ENCODE measurements around the gene MRPS33. TPM values are rescaled to one million over a fixed set of nuclear protein-coding genes. Genes with fewer than 3 reads are reported as not detected.

Gene MRPS33
- total and polyA plus RNA-seq, 10 of the 15 experiments (the other 5 are each of a cell fraction or from before 2014, with no cell fraction given) = 48.4 to 372 (median 124) TPM

DNA sequence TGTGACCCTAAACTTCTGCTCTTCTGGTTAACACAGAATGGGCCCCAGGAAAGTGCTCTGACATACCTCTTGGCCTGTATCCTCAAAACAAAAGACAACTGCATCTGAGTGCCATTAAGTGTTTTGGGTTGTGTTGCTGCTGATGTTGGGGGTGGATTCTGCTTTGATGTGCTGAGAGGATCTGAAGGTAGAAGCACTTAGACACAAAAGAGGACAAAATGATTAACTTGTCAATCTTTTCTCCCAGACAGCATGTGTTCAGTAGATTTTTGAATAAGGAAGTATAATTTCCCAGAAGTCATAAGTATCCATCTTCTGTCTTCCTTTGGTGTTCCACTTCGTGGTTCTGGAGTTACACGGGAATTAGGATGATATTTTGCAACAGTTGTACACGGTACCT, 43.0 kb upstream of the MRPS33 start:
- ChIA-PET SMC1A (ENCODE audit: uncharacterized antibody, unreplicated experiment) (no interaction called here), CTCF (no interaction called here), RAD21 (ENCODE audit: unreplicated experiment) (no interaction called here), POLR2A (no interaction called here)
- ATAC-seq (no peak), FAIRE-seq (no peak), DNase-seq (ENCODE audit: low read depth, low spot score) (no peak)
- H3K79me2 ChIP-seq (ENCODE audit: control insufficient read depth, insufficient read depth, low read length) = no peaks in the 10 kb centered on the region
- H3K4me1 ChIP-seq (ENCODE audit: control insufficient read depth, insufficient read depth, low read length) = no peaks in the 10 kb centered on the region
- no peaks in the 10 kb centered on the region for H3K27me3 ChIP-seq (replicated peaks in 1 of 2; ENCODE audit: control insufficient read depth in 2 of 2, insufficient read depth in 2 of 2, low read length in 1 of 2)
- no peak overlapping the region for H3K27ac ChIP-seq (ENCODE audit: control insufficient read depth, insufficient read depth)
- WGBS (ENCODE audit: insufficient coverage, insufficient replicate concordance, low lambda C conversion rate, missing lambda C conversion rate) = 38% methylated on average over 3 of the region's 3 CpGs
- intact Hi-C loops (cut with micrococcal nuclease; ENCODE audit: unreplicated experiment) (no loop called here), in situ Hi-C loops (cut with MboI) (no loop called here)
- H3K36me3 ChIP-seq (ENCODE audit: control insufficient read depth in 2 of 2, insufficient read depth in 2 of 2, low read length in 1 of 2) = no peaks in the 10 kb centered on the region
- no TSS peak for BruUV-seq (replicated peaks)
- TF ChIP-seq TAF1 (IDR thresholded peaks at IDR 0.05; ENCODE audit: borderline replicate concordance, low read depth, low read length) (no peak), BHLHE40 (IDR thresholded peaks at IDR 0.05; ENCODE audit: borderline replicate concordance in 1 of 2, low read depth in 2 of 2, low read length in 1 of 2) (no peak), CBFB (IDR thresholded peaks at IDR 0.05; ENCODE audit: low read depth) (no peak), MXI1 (IDR thresholded peaks at IDR 0.05; ENCODE audit: low read depth, low read length) (no peak), DPF2 (IDR thresholded peaks at IDR 0.05) (no peak), TCF7 (IDR thresholded peaks at IDR 0.05; ENCODE audit: borderline replicate concordance) (no peak), ZNF24 (IDR thresholded peaks at IDR 0.05) (no peak), ASH2L (IDR thresholded peaks at IDR 0.05; ENCODE audit: borderline replicate concordance, low read depth) (no peak), EZH2 (IDR thresholded peaks at IDR 0.05; ENCODE audit: borderline replicate concordance, control insufficient read depth, low read depth, low read length) (no peak)
- TF ChIP-seq, protein P1, sequence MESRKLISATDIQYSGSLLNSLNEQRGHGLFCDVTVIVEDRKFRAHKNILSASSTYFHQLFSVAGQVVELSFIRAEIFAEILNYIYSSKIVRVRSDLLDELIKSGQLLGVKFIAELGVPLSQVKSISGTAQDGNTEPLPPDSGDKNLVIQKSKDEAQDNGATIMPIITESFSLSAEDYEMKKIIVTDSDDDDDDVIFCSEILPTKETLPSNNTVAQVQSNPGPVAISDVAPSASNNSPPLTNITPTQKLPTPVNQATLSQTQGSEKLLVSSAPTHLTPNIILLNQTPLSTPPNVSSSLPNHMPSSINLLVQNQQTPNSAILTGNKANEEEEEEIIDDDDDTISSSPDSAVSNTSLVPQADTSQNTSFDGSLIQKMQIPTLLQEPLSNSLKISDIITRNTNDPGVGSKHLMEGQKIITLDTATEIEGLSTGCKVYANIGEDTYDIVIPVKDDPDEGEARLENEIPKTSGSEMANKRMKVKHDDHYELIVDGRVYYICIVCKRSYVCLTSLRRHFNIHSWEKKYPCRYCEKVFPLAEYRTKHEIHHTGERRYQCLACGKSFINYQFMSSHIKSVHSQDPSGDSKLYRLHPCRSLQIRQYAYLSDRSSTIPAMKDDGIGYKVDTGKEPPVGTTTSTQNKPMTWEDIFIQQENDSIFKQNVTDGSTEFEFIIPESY (IDR thresholded peaks at IDR 0.05) = no peak
- TF ChIP-seq, protein P2, sequence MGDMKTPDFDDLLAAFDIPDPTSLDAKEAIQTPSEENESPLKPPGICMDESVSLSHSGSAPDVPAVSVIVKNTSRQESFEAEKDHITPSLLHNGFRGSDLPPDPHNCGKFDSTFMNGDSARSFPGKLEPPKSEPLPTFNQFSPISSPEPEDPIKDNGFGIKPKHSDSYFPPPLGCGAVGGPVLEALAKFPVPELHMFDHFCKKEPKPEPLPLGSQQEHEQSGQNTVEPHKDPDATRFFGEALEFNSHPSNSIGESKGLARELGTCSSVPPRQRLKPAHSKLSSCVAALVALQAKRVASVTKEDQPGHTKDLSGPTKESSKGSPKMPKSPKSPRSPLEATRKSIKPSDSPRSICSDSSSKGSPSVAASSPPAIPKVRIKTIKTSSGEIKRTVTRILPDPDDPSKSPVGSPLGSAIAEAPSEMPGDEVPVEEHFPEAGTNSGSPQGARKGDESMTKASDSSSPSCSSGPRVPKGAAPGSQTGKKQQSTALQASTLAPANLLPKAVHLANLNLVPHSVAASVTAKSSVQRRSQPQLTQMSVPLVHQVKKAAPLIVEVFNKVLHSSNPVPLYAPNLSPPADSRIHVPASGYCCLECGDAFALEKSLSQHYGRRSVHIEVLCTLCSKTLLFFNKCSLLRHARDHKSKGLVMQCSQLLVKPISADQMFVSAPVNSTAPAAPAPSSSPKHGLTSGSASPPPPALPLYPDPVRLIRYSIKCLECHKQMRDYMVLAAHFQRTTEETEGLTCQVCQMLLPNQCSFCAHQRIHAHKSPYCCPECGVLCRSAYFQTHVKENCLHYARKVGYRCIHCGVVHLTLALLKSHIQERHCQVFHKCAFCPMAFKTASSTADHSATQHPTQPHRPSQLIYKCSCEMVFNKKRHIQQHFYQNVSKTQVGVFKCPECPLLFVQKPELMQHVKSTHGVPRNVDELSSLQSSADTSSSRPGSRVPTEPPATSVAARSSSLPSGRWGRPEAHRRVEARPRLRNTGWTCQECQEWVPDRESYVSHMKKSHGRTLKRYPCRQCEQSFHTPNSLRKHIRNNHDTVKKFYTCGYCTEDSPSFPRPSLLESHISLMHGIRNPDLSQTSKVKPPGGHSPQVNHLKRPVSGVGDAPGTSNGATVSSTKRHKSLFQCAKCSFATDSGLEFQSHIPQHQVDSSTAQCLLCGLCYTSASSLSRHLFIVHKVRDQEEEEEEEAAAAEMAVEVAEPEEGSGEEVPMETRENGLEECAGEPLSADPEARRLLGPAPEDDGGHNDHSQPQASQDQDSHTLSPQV (IDR thresholded peaks at IDR 0.05) = no peak
- TF ChIP-seq, protein P3, sequence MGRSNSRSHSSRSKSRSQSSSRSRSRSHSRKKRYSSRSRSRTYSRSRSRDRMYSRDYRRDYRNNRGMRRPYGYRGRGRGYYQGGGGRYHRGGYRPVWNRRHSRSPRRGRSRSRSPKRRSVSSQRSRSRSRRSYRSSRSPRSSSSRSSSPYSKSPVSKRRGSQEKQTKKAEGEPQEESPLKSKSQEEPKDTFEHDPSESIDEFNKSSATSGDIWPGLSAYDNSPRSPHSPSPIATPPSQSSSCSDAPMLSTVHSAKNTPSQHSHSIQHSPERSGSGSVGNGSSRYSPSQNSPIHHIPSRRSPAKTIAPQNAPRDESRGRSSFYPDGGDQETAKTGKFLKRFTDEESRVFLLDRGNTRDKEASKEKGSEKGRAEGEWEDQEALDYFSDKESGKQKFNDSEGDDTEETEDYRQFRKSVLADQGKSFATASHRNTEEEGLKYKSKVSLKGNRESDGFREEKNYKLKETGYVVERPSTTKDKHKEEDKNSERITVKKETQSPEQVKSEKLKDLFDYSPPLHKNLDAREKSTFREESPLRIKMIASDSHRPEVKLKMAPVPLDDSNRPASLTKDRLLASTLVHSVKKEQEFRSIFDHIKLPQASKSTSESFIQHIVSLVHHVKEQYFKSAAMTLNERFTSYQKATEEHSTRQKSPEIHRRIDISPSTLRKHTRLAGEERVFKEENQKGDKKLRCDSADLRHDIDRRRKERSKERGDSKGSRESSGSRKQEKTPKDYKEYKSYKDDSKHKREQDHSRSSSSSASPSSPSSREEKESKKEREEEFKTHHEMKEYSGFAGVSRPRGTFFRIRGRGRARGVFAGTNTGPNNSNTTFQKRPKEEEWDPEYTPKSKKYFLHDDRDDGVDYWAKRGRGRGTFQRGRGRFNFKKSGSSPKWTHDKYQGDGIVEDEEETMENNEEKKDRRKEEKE (IDR thresholded peaks at IDR 0.05) = no peak
- H3K9ac ChIP-seq (ENCODE audit: control insufficient read depth, insufficient read depth, low read length) = no peak overlapping the region
- no peaks in the 10 kb centered on the region; the same call in 2 of the 3 replicates for H3K9me3 ChIP-seq (replicated peaks; ENCODE audit: control insufficient read depth, insufficient read depth, low read length)
- H2AFZ ChIP-seq (ENCODE audit: control insufficient read depth, low read depth, low read length) = no peak overlapping the region
- H4K20me1 ChIP-seq (ENCODE audit: control insufficient read depth, insufficient read depth) = no peaks in the 10 kb centered on the region
- H3K4me3 ChIP-seq = no peak overlapping the region
- H3K4me2 ChIP-seq (ENCODE audit: control insufficient read depth, insufficient read depth) = no peak overlapping the region

All from GM12878 (cell line).